GM21515 (cell line): Measurements from ENCODE around the gene GPR108.

Experiments
- ATAC-seq: cut with Tn5 transposase; IDR thresholded peaks from one replicate; pipeline ENCODE4 v1.9.1; 2021; ENCODE audit not compliant: unreplicated experiment

Gene GPR108

GRCh38 chr19:6708346-6708745, 29.0 kb downstream of the GPR108 start:
- no peak for ATAC-seq

DNA sequence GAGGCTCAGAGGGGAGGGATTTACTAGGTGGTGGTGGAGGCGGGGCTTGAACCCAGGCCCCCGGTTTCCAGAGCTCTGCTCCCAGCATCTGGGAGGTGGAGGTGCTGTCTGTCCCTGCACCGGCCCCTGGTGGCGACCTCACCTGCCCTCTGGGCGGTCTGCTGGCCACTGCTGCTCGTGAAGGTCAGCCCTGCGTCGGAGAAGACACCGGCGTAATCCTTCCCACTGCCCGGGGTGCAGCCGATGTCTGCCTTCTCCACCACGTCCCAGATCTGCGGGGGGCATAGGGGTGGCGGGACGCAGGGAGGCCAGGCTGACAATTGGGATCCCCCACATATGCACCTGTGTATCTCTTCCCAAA, 29.7 kb downstream of the GPR108 start:
- ATAC-seq, result no peak

DNA sequence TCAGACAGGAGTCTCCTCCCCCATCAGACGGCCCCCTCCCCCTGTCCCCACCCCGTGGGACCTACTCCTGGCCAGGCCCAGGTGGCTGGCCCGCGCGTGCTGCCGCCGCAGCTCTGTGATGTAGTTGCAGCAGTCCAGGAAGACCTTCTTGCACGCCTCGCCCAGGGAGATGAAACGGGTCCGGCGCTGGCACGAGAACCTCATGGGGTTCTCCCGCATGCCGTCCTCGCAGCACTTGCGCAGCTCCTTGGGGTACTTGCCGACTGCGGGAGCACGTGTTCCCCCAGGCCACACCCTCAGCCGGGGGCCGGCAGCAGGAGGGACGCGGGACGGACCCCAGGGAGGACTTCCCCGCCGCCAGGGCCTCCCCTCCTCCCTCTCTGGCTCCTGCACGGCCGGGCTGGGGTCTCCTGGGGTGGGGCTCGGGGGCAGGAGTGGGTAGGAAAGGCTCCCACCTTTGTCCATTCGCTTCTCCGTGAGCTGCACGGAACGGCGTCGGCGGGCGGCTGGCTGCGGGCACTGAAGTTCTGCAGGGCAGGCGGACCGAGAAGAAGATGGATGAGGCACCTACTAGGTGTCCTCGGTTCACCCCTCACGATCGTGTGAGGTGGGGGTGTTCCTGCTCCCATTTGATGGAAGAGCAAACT, 30.2 kb downstream of the GPR108 start:
- no peak for ATAC-seq

DNA sequence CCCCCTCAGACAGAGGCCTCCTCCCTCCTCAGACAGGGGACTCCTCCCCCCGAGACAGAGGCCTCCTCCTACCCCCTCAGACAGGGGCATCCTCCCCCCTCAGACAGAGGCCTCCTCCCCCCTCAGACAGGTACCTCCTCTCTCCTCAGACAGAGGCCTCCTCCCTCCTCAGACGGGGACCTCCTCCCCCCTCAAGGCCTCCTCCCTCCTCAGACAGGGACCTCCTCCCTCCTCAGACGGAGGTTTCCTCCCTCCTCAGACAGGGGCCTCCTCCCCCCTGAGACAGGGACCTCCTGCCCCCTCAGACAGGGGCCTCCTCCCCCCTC, 30.8 kb downstream of the GPR108 start:
- ATAC-seq, result no peak

DNA sequence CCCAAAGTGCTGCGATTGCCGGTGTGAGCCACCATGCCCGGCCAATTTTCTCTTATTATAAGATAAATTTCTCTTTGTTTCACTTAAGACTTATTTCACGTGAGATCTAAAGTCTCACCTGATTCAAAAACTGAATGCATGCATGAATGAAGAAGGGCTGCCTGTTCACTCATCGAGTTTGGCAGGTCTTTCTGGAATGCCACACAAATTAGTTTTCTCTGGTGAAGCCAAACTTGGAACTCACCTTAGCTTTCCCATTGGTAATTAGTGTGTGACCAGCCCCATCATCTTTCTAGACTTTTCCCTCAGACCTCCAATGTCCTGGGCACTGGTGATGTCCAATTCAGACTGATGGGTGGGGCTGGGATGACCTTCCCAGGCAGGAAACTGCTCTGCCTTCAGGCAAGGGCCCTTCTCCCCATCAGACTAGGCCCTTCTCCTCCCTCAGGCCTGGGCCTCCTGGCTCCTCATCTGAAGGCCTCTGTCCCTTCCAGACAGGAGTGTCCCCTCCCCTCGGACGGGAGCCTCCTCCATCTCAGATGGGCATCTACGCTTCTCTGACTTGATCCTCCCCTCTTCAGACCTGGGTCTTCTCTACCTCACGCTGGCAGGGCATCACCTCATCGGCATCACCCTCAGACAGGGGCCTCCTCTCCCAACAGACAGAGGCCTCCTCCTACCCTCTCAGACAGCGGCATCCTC, 31.3 kb downstream of the GPR108 start:
- no peak for ATAC-seq

- no peak for ATAC-seq
Observed at GRCh38 chr19:6700586-6701316, 36.6 kb downstream of the GPR108 start.

GRCh38 chr19:6699935-6700334, 37.4 kb downstream of the GPR108 start:
- no peak for ATAC-seq

DNA sequence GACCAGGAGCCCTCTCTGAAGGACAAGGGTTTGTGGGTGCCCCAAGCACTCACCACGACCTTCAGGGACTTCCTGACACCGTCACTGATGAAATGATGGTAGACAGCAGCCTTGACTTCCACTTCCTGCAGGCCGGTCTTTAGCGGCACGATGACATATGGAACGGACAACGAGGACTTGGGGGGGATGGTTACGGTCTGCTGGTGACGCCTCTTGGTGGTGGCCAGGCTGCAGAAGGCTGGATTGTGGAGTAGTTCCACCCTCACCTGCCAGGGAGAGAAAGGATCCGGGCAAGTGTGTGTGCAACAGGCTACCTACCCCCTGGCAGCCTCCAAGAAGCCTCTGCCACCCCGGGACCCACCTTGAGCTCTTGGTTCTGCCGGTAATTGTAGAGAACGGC, 40.1 kb downstream of the GPR108 start:
- ATAC-seq, result no peak

DNA sequence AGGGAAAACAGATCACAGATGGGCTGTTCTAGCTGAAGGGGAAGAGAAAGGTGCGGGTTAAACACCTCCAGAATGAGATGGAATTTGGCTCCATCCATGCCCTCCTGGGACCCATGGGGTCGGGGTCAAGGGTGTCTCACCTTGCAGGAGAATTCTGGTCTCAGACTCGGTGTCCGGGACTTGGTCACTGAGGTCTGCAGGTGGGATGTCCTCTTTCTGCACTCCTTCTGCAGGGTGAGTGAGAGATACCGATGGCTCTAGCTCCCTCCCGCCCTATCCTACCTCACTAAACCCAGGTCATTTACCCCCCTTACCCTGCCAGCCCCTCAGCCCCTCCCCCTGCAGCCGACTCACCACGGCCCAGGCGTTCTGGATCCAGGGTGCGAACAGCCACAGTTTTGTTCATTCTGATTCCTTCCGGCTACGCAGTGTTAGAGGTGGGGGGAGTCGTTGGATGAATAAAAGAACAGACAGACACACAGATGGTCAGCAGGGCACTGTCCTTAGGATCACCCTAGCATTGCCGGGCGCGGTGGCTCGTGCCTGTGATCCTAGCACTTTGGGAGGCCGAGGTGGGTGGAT, 41.0 kb downstream of the GPR108 start:
- no peak for ATAC-seq

DNA sequence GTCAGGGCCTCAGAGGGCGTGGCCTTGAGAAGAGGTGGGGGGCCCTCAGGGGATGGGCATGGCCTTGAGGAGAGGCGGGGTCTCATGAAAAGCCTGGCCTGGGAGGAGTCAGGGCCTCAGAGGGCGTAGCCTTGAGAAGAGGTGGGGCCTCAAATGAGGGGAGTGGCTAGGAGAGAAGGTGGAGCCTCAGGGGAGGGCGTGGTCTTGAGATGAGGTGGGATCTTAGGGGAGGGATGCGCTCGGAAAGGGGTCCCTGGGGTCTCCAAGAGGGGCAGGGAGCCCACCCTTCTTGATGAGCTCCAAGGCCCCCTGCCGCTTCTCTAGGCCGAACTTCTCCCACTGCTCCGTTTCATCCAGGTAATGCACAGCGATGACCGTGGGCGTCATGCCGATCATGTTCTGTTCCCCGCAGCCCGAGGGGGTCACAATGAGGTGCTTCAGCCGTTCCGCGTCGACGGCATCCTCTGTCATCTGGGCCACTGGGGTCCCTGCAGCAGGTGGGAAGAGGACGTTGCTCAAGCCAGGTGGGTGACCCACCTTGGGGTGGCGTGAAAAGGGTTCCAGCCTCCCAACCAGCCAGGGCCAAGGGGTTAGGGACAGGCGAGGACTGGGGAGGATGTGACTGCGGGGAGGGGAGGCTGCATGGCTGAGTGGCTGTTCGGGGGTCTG, 43.1 kb downstream of the GPR108 start:
- no peak for ATAC-seq

DNA sequence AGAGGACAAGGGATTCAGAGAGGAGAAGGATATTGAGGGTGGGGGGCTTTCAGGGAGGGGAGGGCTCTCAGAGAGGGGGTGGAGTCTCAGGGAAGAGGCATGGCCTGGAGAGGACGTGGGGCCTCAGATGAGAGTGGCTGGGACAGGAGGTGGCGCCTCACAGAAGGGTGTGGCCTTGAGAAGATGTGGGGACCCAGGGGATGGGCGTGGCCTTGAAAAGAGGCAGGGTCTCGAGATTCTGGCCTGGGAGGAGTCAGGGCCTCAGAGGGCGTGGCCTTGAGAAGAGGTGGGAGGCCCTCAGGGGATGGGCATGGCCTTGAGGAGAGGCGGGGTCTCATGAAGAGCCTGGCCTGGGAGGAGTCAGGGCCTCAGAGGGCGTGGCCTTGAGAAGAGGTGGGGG, 43.7 kb downstream of the GPR108 start:
- no peak for ATAC-seq

DNA sequence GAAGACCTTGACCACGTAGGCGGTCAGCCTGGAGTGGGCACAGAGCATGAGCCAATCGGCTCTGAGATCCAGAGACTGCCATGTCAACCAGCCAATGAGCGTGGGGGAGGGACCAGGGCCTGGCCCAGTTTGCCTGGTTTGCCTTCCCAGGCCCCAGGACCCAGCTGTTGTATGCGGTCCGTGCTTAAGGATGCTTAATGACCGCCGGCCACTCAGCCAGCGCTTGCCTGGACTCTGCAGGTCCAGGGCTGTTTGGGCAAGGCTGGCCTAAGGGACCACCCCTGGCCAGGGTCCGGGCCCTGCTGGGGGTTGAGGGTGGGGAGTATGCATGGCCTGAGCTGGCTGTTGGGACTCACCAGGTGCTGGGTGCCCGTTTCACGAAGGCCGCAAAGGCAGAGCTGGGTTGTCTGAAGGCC, 44.3 kb downstream of the GPR108 start:
- ATAC-seq, result no peak

GRCh38 chr19:6692027-6692426, 45.4 kb downstream of the GPR108 start:
- no peak for ATAC-seq

- no peak for ATAC-seq
Observed at GRCh38 chr19:6691342-6691741, 46.0 kb downstream of the GPR108 start.

- ATAC-seq, result no peak
Observed at GRCh38 chr19:6690160-6690885, 47.1 kb downstream of the GPR108 start.

DNA sequence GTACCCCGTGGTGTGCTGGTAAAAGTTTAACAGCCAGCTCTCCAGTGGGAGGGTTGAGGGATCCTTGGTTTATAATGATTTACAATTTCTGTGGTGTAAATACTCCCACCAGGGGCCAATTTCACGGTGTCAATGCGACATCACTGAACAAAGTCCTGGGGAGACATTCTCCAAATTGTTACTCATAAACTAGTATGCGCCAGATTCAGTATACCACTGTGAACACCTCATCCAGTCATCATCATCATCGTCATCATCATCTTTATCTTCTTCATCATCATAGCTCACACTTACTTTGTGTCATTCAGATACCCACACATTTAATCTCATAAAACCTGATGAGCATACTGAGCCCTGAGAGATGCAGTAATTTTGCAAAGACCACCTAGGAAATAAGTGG, 50.3 kb downstream of the GPR108 start:
- no peak for ATAC-seq

GRCh38 chr19:6686628-6686975, 50.8 kb downstream of the GPR108 start:
- no peak for ATAC-seq

GRCh38 chr19:6685962-6686627, 51.3 kb downstream of the GPR108 start:
- ATAC-seq, result no peak

DNA sequence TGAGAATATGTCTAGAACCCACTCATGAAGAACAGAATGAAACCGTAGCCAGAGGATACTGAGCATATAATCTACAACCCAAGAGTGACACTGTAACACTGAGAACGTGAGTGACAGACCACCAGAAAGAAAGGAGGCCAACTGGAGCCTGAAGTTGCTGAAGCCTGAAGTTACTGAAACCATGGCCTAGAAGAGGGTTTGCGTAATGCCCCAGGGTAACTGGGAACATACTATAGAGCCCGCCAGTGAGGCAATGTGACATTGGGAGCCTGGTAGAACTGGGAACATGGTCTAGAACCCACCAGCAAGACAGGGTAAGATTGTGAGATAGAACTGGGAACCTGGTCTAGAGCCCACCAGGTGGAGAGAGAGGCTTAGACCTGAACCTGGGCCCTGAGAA, 51.9 kb downstream of the GPR108 start:
- no peak for ATAC-seq

DNA sequence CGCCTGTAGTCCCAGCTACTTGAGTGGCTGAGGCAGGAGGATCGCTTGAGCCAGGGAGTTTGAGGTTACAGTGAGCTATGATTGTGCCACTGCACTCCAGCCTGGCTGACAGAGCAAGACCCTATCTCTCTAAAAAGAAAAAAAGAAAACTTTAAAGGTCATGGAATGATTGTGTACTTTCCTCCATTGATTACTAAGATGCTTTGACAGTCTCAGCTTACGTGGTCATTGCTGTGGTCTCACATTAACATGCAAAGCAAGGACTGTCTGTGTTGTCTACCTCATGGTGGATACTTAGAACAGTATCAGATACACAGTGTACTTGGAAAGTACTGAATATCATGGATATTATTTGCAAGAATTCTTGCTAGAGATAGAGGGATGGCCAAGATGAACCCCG, 53.4 kb downstream of the GPR108 start:
- no peak for ATAC-seq
